H1 (cell line): ENCODE results near the gene INF2. TPM values are rescaled to one million over a fixed set of nuclear protein-coding genes. Genes with fewer than 3 reads are reported as not detected.

ENCODE experiments used
- ATF2 ChIP-seq: IDR thresholded peaks from 2 replicates; pipeline ENCODE4 v1.6.1; 2012; ENCODE audit warnings: low read length, inconsistent platforms
- CHD1 ChIP-seq: IDR thresholded peaks from 2 replicates; pipeline ENCODE4 v1.6.1; 2012; ENCODE audit warnings: low read depth, low read length, improper control_type of control experiment
- CHD2 ChIP-seq: IDR thresholded peaks from 2 replicates; pipeline ENCODE4 v1.6.1; 2012; ENCODE audit warnings: low read length, improper control_type of control experiment
- GTF2F1 ChIP-seq: IDR thresholded peaks from 2 replicates; pipeline ENCODE4 v1.6.1; 2012; ENCODE audit warnings: low read depth, low read length, improper control_type of control experiment, borderline replicate concordance
- HDAC2 ChIP-seq, 2 experiments: fragments of 300-600 bp in 1 of 2; sonication (generic) in 1 of 2; IDR thresholded peaks; 2 replicates each; pipeline ENCODE4 v1.6.1; 2011 to 2012; ENCODE audit warnings: low read depth in 2 of 2, low read length in 2 of 2, mild to moderate bottlenecking in 2 of 2, moderate library complexity in 2 of 2, borderline replicate concordance in 1 of 2, inconsistent platforms in 1 of 2
- KDM1A ChIP-seq: fragments of 200-600, 300-600 bp; sonication (generic); IDR thresholded peaks from 2 replicates; pipeline ENCODE4 v1.7.1; 2016; ENCODE audit warnings: mild to moderate bottlenecking, low read length, borderline replicate concordance
- POLR2A ChIP-seq, 2 experiments: IDR thresholded peaks; 1 replicate in 1 of 2; 2 replicates in 1 of 2; pipeline ENCODE4 v1.6.1; 2011; ENCODE audit warnings: low read depth in 2 of 2, low read length in 2 of 2, mild to moderate bottlenecking in 2 of 2; ENCODE audit errors: control extremely low read depth in 1 of 2
- POU5F1 ChIP-seq: IDR thresholded peaks from 2 replicates; pipeline ENCODE4 v1.6.1; 2011; ENCODE audit warnings: low read depth, mild to moderate bottlenecking, low read length, moderate library complexity
- SIRT6 ChIP-seq: IDR thresholded peaks from one replicate; pipeline ENCODE4 v1.7.1; 2012; ENCODE audit warnings: low read length, inconsistent platforms
- TBP ChIP-seq: IDR thresholded peaks from 2 replicates; pipeline ENCODE4 v1.6.1; 2011; ENCODE audit warnings: low read depth, low read length, improper control_type of control experiment
- polyA plus RNA-seq, 7 experiments: library from polyadenylated mRNA; depleted of rRNA in 3 of 7; stranded (reverse) in 5 of 7; unstranded in 2 of 7; fragments of >200 nt in 5 of 7; fragments of 200-250 nt in 2 of 7; gene quantifications; 1 replicate in 5 of 7; 2 replicates in 1 of 7; 4 replicates in 1 of 7; pipeline versions ENCODE4 v1.2.1 to v1.2.3, GENCODE V29; 2011 to 2013; ENCODE audit warnings: missing spikeins in 2 of 7, mixed read lengths in 2 of 7
- total RNA-seq: library from RNA; stranded (reverse); fragmentation: NEBNext Ultra II Directional; extraction: Animal tissue kit (Norgen Biotek cat#: 25700); gene quantifications from 2 replicates; pipeline ENCODE4 v1.2.1, GENCODE V29; 2021

INF2 gene
- total and polyA plus RNA-seq, 2 of the 8 experiments (the other 6 are each of a cell fraction or from before 2014, with no cell fraction given) = 29.1 to 59.5 TPM

GRCh38 chr14:104767634-104767918 is 78.2 kb downstream of the INF2 start (continued):
- no peak for TF ChIP-seq TBP
- no peak for TF ChIP-seq CHD1
- no peak for TF ChIP-seq KDM1A
- no peak for TF ChIP-seq CHD2
- TF ChIP-seq POLR2A (IDR thresholded peaks at IDR 0.05; ENCODE audit: control extremely low read depth in 1 of 2, low read depth in 2 of 2, low read length in 2 of 2) = no peak
- no peak for TF ChIP-seq GTF2F1
- no peak for TF ChIP-seq SIRT6
- no peak for TF ChIP-seq POU5F1
- TF ChIP-seq HDAC2 (IDR thresholded peaks at IDR 0.05; ENCODE audit: borderline replicate concordance in 1 of 2, low read depth in 2 of 2, low read length in 2 of 2) = no peak
- TF ChIP-seq ATF2 = no peak
- TF ChIP-seq, all 59 proteins: peak for 0
